SK-N-SH treated with all-trans-retinoic acid at 6 μM for 48 hours (cell line): ENCODE measurements around the gene AUH.

Experiments used
- ARNTL ChIP-seq: fragments of 450-650 bp; formaldehyde crosslinking; IDR thresholded peaks from 2 replicates; pipeline ENCODE4 v1.5.0; 2020; ENCODE audit warnings: low read depth, mild to moderate bottlenecking, moderate library complexity, borderline replicate concordance
- CSDC2 ChIP-seq: fragments of 250-450 bp; sonication (Bioruptor Pico); IDR thresholded peaks from 2 replicates; pipeline ENCODE4 v1.5.0; 2020; ENCODE audit warnings: mild to moderate bottlenecking, moderate library complexity
- ESRRG ChIP-seq: fragments of 250-450 bp; sonication (Bioruptor Pico); IDR thresholded peaks from 2 replicates; pipeline ENCODE4 v1.6.1; 2021; ENCODE audit warnings: mild to moderate bottlenecking
- GLIS3 ChIP-seq: fragments of 250-450 bp; sonication (Bioruptor Pico); IDR thresholded peaks from 2 replicates; pipeline ENCODE4 v1.5.0; 2020; ENCODE audit warnings: mild to moderate bottlenecking, moderate library complexity
- PPARA ChIP-seq: fragments of 250-450 bp; sonication (Bioruptor Pico); IDR thresholded peaks from 2 replicates; pipeline ENCODE4 v1.5.0; 2020; ENCODE audit warnings: mild to moderate bottlenecking, borderline replicate concordance
- ZC3H10 ChIP-seq: fragments of 250-450 bp; sonication (Bioruptor Pico); IDR thresholded peaks from 2 replicates; pipeline ENCODE4 v1.5.1; 2021; ENCODE audit warnings: mild to moderate bottlenecking, moderate library complexity
- ZFP3 ChIP-seq: fragments of 250-450 bp; sonication (Bioruptor Pico); IDR thresholded peaks from 2 replicates; pipeline ENCODE4 v1.5.0; 2020; ENCODE audit warnings: mild to moderate bottlenecking, moderate library complexity
- ZNF565 ChIP-seq: fragments of 450-650 bp; formaldehyde crosslinking; conservative IDR thresholded peaks from 2 replicates; pipeline ENCODE4 v1.5.0; 2020; ENCODE audit warnings: low read depth, mild to moderate bottlenecking, moderate library complexity
- ZNF70 ChIP-seq: fragments of 450-650 bp; formaldehyde crosslinking; IDR thresholded peaks from 2 replicates; pipeline ENCODE4 v1.5.0; 2020; ENCODE audit warnings: mild to moderate bottlenecking, moderate library complexity
- TF ChIP-seq, protein P1 (sequence below): fragments of 250-450 bp; sonication (Bioruptor Pico); IDR thresholded peaks from 2 replicates; pipeline ENCODE4 v1.8.0; 2020; ENCODE audit warnings: mild to moderate bottlenecking, moderate library complexity, borderline replicate concordance
- TF ChIP-seq, protein P2 (sequence below): fragments of 250-450 bp; sonication (Bioruptor Pico); IDR thresholded peaks from 2 replicates; pipeline ENCODE4 v1.5.1; 2021; ENCODE audit warnings: mild to moderate bottlenecking, moderate library complexity
- TF ChIP-seq, protein P3 (sequence below): fragments of 250-450 bp; sonication (Bioruptor Pico); IDR thresholded peaks from 2 replicates; pipeline ENCODE4 v1.5.1; 2020; ENCODE audit warnings: low read depth, mild to moderate bottlenecking, moderate library complexity

DNA sequence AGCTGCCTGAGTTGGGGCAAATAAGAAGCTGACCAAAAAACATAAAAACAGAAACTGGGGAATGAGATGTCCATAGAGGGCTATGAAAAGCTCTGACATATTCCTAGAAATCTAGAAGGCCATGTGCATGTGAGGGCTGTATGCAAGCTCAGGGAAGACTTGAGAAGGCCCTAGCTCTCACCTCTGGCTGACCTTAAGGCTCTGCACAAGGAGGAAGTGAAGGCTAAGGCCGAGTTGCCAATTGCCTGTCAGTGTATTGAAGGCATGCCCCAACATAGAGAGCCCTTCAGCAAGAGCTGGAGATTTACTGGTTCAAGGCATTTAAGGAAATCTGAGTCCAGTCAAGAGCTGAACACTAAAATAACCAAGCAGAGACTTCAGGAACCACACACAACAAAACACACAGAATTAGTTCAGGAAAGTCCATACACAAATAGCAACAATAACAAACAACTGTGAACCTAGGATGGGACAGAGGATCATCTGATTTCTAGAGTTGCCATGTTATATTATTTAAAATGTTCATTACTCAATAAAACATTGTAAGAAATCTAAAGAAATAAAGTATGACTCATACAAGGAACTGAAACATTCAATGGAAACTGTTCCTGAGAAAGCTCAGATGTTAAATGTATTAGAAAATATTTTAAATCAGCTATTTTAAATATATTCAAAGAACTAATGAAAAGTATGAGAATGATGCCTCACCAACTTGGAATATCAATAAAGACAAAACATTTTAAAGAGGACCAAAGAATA, 161.8 kb downstream of the AUH start:
- TF ChIP-seq, protein P1, sequence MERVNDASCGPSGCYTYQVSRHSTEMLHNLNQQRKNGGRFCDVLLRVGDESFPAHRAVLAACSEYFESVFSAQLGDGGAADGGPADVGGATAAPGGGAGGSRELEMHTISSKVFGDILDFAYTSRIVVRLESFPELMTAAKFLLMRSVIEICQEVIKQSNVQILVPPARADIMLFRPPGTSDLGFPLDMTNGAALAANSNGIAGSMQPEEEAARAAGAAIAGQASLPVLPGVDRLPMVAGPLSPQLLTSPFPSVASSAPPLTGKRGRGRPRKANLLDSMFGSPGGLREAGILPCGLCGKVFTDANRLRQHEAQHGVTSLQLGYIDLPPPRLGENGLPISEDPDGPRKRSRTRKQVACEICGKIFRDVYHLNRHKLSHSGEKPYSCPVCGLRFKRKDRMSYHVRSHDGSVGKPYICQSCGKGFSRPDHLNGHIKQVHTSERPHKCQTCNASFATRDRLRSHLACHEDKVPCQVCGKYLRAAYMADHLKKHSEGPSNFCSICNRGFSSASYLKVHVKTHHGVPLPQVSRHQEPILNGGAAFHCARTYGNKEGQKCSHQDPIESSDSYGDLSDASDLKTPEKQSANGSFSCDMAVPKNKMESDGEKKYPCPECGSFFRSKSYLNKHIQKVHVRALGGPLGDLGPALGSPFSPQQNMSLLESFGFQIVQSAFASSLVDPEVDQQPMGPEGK (CRISPR knock-in tag): no peak
- TF ChIP-seq ESRRG (CRISPR knock-in tag) (no peak), ARNTL (no peak), ZFP3 (no peak), PPARA (no peak), GLIS3 (CRISPR knock-in tag) (no peak), CSDC2 (CRISPR knock-in tag) (no peak), ZC3H10 (CRISPR knock-in tag) (no peak), ZNF70 (CRISPR knock-in tag) (no peak), ZNF565 (CRISPR knock-in tag) (no peak)
- TF ChIP-seq, protein P2, sequence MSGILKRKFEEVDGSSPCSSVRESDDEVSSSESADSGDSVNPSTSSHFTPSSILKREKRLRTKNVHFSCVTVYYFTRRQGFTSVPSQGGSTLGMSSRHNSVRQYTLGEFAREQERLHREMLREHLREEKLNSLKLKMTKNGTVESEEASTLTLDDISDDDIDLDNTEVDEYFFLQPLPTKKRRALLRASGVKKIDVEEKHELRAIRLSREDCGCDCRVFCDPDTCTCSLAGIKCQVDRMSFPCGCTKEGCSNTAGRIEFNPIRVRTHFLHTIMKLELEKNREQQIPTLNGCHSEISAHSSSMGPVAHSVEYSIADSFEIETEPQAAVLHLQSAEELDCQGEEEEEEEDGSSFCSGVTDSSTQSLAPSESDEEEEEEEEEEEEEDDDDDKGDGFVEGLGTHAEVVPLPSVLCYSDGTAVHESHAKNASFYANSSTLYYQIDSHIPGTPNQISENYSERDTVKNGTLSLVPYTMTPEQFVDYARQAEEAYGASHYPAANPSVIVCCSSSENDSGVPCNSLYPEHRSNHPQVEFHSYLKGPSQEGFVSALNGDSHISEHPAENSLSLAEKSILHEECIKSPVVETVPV (CRISPR knock-in tag): no peak
- TF ChIP-seq, protein P3, sequence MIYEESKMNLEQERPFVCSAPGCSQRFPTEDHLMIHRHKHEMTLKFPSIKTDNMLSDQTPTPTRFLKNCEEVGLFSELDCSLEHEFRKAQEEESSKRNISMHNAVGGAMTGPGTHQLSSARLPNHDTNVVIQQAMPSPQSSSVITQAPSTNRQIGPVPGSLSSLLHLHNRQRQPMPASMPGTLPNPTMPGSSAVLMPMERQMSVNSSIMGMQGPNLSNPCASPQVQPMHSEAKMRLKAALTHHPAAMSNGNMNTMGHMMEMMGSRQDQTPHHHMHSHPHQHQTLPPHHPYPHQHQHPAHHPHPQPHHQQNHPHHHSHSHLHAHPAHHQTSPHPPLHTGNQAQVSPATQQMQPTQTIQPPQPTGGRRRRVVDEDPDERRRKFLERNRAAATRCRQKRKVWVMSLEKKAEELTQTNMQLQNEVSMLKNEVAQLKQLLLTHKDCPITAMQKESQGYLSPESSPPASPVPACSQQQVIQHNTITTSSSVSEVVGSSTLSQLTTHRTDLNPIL: no peak
